Measurements from ENCODE around the gene ZBTB46. TPM values are rescaled to one million over a fixed set of nuclear protein-coding genes. Genes with fewer than 3 reads are reported as not detected.

Gene ZBTB46
- total RNA-seq, 1 experiment from 2014 or later, result 1.1 TPM

- no peak overlapping the region for H3K27ac ChIP-seq (ENCODE audit: low read depth, low read length, poor library complexity, severe bottlenecking)
- no peaks in the 10 kb centered on the region for H3K9me3 ChIP-seq (ENCODE audit: low read depth, low read length, poor library complexity, severe bottlenecking)
- no peak for DNase-seq (ENCODE audit: low spot score)
- no peak overlapping the region for H3K4me3 ChIP-seq (ENCODE audit: low read depth, low read length, poor library complexity, severe bottlenecking)
- no peaks in the 10 kb centered on the region for H3K36me3 ChIP-seq (ENCODE audit: insufficient read depth, low read length, poor library complexity, severe bottlenecking)
- intact Hi-C loops (cut with micrococcal nuclease; ENCODE audit: unreplicated experiment), result loop anchor here (10.0 kb wide), 1 partner anchor 205 kb away; the partner anchor contains the start of gene SAMD10
- CTCF ChIA-PET, result no interaction called here
- POLR2A ChIA-PET (ENCODE audit: low non-redundant PET), result no interaction called here
- TF ChIP-seq CTCF (conservative IDR thresholded peaks at IDR 0.05; ENCODE audit: low read depth, low read length) (no peak), EZH2 (IDR thresholded peaks at IDR 0.05; ENCODE audit: borderline replicate concordance, low read depth, low read length, poor library complexity, severe bottlenecking) (no peak)
- H3K27me3 ChIP-seq (replicated peaks; ENCODE audit: insufficient read depth, low read depth, low read length, poor library complexity), result no peaks in the 10 kb centered on the region
- no TSS peak for BruUV-seq (replicated peaks)
- no peaks in the 10 kb centered on the region for H3K4me1 ChIP-seq (ENCODE audit: insufficient read depth, low read length, poor library complexity, severe bottlenecking)
Observed at GRCh38 chr20:63769891-63770474, 61.1 kb downstream of the ZBTB46 start.

- Histone ChIP-seq H3K4me1 (ENCODE audit: insufficient read depth, low read length, poor library complexity, severe bottlenecking) (no peaks in the 10 kb centered on the region), H3K4me3 (ENCODE audit: low read depth, low read length, poor library complexity, severe bottlenecking) (no peak overlapping the region), H3K9me3 (ENCODE audit: low read depth, low read length, poor library complexity, severe bottlenecking) (no peaks in the 10 kb centered on the region), H3K27me3 (replicated peaks; ENCODE audit: insufficient read depth, low read depth, low read length, poor library complexity) (no peaks in the 10 kb centered on the region), H3K27ac (ENCODE audit: low read depth, low read length, poor library complexity, severe bottlenecking) (no peak overlapping the region), H3K36me3 (ENCODE audit: insufficient read depth, low read length, poor library complexity, severe bottlenecking) (no peaks in the 10 kb centered on the region)
- no peak for DNase-seq (ENCODE audit: low spot score)
- no TSS peak for BruUV-seq (replicated peaks)
- CTCF ChIA-PET, result no interaction called here
- intact Hi-C loops (cut with micrococcal nuclease; ENCODE audit: unreplicated experiment), result no loop called here
- POLR2A ChIA-PET (ENCODE audit: low non-redundant PET), result no interaction called here
- TF ChIP-seq EZH2 (IDR thresholded peaks at IDR 0.05; ENCODE audit: borderline replicate concordance, low read depth, low read length, poor library complexity, severe bottlenecking), result no peak
- no peak for TF ChIP-seq CTCF (conservative IDR thresholded peaks at IDR 0.05; ENCODE audit: low read depth, low read length)
Observed at GRCh38 chr20:63768591-63769515, 62.2 kb downstream of the ZBTB46 start.

- no peak overlapping the region for H3K4me3 ChIP-seq (ENCODE audit: low read depth, low read length, poor library complexity, severe bottlenecking)
- DNase-seq (ENCODE audit: low spot score), result no peak
- H3K27me3 ChIP-seq (replicated peaks; ENCODE audit: insufficient read depth, low read depth, low read length, poor library complexity), result no peaks in the 10 kb centered on the region
- ChIA-PET CTCF (no interaction called here), POLR2A (ENCODE audit: low non-redundant PET) (no interaction called here)
- no peak overlapping the region for H3K27ac ChIP-seq (ENCODE audit: low read depth, low read length, poor library complexity, severe bottlenecking)
- BruUV-seq (replicated peaks), result no TSS peak
- no peaks in the 10 kb centered on the region for H3K36me3 ChIP-seq (ENCODE audit: insufficient read depth, low read length, poor library complexity, severe bottlenecking)
- TF ChIP-seq CTCF (conservative IDR thresholded peaks at IDR 0.05; ENCODE audit: low read depth, low read length), result no peak
- TF ChIP-seq EZH2 (IDR thresholded peaks at IDR 0.05; ENCODE audit: borderline replicate concordance, low read depth, low read length, poor library complexity, severe bottlenecking), result no peak
- H3K4me1 ChIP-seq (ENCODE audit: insufficient read depth, low read length, poor library complexity, severe bottlenecking), result no peaks in the 10 kb centered on the region
- no peaks in the 10 kb centered on the region for H3K9me3 ChIP-seq (ENCODE audit: low read depth, low read length, poor library complexity, severe bottlenecking)
- intact Hi-C loops (cut with micrococcal nuclease; ENCODE audit: unreplicated experiment), result no loop called here
Observed at GRCh38 chr20:63767886-63768285, 63.2 kb downstream of the ZBTB46 start.

Data from A673 (cell line).